GM12874 (cell line): Measurements from ENCODE around the gene TBC1D9.

Experiments used
- TF ChIP-seq, protein P1 (sequence below): IDR thresholded peaks from 2 replicates; pipeline ENCODE4 v1.5.1; 2011; ENCODE audit warnings: low read depth, mild to moderate bottlenecking, control low read depth, low read length, moderate library complexity; ENCODE audit not compliant: insufficient read depth

Gene TBC1D9

DNA sequence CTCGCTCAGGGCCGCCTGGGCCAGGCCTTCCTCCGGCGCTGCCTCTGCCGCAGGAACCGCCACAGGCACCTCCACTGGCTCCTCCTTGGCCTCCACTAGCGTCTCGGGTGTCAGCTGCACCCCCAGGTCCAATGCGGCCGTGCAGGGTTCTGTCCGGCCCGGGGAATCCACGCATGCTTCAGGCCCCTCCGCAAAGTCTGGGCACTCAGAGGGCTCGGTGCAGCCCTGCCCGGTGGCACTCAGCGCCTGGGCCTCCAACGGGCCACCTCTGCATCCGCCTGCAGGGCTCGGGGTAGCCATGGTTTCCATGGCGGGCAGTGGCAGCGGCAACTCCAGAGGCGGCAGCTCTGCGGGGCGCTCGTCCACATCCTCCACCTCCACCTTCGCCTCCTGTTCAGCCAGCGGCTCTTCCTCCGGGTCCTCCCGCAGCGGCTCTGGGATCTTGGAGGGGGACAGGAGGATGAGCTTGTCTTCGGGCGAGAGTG is 112.6 kb downstream of the TBC1D9 start:
- TF ChIP-seq, protein P1, sequence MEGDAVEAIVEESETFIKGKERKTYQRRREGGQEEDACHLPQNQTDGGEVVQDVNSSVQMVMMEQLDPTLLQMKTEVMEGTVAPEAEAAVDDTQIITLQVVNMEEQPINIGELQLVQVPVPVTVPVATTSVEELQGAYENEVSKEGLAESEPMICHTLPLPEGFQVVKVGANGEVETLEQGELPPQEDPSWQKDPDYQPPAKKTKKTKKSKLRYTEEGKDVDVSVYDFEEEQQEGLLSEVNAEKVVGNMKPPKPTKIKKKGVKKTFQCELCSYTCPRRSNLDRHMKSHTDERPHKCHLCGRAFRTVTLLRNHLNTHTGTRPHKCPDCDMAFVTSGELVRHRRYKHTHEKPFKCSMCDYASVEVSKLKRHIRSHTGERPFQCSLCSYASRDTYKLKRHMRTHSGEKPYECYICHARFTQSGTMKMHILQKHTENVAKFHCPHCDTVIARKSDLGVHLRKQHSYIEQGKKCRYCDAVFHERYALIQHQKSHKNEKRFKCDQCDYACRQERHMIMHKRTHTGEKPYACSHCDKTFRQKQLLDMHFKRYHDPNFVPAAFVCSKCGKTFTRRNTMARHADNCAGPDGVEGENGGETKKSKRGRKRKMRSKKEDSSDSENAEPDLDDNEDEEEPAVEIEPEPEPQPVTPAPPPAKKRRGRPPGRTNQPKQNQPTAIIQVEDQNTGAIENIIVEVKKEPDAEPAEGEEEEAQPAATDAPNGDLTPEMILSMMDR, result no peak

GRCh38 chr4:140642674-140643437 is 113.3 kb downstream of the TBC1D9 start:
- TF ChIP-seq, protein P1, result no peak

GRCh38 chr4:140641789-140642439 is 114.3 kb downstream of the TBC1D9 start:
- TF ChIP-seq, protein P1, result no peak

DNA sequence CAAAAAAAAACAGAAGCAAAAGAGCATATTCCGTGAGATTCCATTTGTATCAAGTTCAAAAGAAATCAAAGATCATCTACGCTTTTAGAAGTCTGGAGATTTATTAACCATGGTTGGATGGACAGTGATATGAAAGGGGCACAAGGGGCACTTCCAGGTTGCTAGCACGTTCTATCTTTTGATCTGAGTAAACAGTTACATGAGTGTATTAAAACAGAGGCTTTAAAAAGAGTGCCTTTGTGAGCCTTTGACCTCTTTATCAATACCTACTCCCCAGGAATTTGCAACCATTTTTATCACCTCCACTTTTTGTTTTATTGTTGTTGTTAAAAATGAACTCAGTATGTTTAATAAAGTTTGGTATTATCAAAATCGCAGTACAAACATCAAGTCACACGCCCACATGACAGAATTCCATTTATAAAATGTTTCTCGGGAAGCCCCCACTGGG is 115.1 kb downstream of the TBC1D9 start:
- TF ChIP-seq, protein P1, result no peak

GRCh38 chr4:140640150-140640748 is 115.9 kb downstream of the TBC1D9 start:
- TF ChIP-seq, protein P1, result no peak

- TF ChIP-seq, protein P1, result no peak
These were observed 117.1 kb downstream of the TBC1D9 start for GRCh38 chr4:140639066-140639465.

- TF ChIP-seq, protein P1, result peak; percentile 58
These were observed 118.3 kb downstream of the TBC1D9 start for GRCh38 chr4:140637836-140638235.
